GM19099 (cell line): Measurements from ENCODE around the gene SFXN2.

Source experiments
- POLR2A ChIP-seq: IDR thresholded peaks from 3 replicates; pipeline ENCODE4 v1.6.1; 2011; ENCODE audit warnings: low read depth; ENCODE audit not compliant: insufficient read length; ENCODE audit errors: extremely low read depth

SFXN2 gene

DNA sequence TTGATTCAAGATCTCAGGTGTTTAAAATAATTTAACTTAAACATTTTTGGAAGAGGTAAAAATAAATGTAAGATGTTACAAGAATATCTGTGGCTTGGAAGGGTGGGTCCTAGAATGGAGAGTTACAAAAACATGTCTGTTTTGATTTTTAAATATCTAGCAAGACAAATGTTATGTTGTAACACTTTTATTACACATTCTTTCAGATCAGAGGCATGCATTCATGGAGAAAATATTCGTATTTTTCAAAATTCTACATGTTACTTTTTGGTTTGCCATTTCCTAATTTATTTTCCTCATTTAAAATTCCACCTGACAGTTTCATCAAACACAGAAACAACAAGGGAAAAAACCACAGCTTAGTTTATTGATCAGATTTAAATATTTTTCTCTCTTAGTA is 39.3 kb downstream of the SFXN2 start:
- TF ChIP-seq POLR2A, result no peak

DNA sequence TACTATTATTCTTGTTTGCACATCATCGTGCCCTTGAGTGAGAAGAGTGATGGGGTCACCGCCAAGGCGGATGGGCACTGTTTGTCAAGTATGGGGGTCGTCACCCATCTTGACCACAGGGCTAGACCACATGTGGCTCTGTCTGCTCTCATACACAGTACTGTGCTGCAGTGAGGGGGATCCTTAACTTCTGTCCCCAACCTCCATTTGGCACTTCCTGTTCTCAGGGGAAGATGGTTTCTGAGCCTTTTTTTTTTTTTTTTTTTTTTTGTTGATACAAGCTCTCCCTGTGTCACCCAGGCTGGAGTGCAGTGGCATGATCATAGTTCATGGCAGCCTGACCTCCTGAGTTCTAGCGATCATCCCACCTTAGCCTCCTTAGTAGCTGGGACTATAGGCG is 42.9 kb downstream of the SFXN2 start:
- no peak for TF ChIP-seq POLR2A

DNA sequence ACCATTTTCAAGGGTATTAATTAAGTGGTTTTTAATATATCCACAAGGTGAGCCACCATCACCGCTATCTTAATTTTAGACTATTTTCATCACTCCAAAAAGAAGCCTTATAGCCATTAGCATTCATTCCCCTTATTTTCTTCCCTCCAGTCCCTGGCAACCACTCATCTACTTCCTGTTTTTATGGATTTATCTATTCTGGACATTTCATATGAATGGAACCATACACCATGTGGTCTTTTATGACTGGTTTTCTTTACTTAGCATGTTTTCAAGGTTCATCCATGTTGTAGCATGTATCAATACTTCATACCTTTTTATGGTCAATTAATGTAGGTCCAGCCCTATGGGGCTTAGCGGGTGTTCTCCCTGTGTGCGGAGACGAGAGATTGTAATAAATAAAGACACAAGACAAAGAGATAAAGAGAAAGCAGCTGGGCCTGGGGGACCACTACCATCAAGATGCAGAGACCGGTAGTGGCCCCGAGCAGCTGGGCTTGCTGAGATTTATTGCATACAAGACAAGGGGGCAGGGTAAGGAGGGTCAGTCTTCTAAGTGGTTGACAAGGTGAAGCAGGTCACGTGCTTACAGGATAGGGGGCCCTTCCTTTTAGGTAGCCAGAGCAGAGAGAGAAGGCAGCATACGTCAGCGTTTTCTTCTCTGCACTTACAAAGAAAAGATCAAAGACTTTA is 44.0 kb downstream of the SFXN2 start:
- TF ChIP-seq POLR2A, result no peak

DNA sequence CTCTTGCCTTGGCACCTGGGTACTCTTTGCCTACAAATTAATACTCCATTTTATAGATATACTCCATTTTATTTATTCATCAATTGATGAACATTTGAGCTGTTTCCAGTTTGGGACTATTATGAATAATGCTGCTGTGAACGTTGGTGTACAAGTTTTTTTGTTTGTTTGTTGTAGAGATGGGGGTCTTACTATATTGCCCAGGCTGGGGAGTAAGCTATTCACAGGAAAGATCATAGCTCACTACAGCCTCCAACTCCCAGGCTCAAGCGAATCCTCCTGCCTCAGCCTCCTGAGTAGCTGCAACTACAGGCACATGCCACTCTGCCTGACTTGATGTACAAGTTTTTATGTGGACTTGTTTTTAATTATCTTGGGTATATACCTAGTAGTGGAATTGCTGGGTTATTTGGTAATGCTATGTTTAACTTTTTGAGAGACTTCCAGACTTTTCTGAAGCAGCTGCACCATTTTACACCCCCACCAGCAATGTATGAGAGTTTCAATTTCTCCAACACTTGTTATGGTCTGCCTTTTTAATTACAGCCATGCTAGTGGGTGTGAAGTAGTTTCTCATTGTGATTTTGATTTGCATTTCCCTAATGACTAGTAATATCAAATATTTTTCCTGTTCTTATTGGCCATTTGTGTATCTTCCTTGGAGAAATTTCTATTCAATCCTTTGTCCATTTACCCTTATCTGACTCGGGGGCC is 45.2 kb downstream of the SFXN2 start:
- TF ChIP-seq POLR2A, result no peak

DNA sequence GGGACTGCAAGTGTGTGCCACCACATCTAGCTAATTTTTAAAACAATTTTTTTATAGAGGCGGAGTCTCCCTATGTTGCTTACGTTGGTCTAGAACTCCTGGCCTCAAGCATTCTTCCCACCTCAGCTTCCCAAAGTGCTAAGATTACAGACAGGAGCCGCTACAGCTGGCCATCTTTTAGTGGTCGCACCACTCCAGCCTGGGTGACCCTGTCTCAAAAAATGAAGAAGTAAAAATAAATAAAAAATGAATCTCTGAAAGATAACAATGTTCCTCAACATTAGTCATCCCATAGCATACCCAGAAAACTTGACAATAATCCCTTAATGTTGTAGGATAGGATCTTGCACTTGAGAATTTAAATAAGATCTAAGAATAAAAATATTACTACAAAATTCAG is 47.5 kb downstream of the SFXN2 start:
- no peak for TF ChIP-seq POLR2A

DNA sequence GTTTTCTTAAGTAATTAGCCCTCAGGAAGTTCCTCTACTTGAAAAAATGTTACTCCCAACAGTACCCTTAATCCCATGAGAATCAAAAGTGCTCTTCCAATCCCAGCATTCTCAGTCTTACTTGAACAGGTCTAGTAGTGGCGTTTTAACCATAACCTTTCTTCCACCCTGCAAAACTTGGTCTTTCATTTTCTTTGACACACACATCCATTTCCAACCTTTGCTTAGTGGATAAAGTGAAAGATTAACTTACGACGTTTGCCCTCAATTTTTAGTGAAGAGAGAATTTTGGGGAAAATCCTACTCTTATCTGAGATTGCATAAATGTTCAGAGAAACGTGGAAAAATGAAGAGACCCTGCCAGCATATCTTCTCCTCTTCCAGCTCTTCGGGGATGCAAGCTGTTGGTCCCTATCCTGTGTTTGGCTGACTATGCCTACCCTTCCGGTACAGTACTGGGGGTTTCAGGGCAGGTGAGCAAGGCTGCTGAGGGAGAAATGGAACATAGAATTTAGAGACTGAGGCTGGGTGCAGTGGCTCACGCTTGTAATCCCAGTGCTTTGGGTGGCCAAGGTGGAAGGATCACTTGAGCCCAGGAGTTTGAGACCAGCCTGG is 48.1 kb downstream of the SFXN2 start:
- no peak for TF ChIP-seq POLR2A

DNA sequence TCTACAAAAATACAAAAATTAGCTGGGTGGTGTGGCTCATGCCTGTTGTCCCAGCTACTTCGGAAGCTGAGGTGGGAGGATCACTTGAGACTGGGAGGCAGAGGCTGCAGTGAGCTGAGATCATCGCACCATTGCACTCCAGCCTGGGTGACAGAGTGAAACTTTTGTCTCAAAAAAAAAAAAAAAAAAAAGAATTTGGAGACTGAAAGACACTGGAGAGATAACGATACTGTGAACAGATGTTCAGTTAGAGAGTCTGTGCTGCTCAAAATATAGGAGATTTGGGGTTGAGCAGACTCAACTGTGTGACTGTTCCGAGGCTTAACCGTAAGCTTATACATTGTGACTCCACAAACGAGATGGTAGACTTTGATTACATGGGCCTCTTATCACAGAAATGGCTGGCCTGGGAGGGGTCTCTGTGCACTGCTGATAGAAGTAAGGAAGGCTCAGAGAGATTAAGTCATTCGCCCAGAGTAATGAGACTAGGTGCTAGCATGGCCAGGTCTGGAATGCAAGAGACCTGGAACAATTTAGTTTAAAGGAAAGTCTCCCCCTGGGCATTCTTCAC is 48.7 kb downstream of the SFXN2 start:
- no peak for TF ChIP-seq POLR2A

DNA sequence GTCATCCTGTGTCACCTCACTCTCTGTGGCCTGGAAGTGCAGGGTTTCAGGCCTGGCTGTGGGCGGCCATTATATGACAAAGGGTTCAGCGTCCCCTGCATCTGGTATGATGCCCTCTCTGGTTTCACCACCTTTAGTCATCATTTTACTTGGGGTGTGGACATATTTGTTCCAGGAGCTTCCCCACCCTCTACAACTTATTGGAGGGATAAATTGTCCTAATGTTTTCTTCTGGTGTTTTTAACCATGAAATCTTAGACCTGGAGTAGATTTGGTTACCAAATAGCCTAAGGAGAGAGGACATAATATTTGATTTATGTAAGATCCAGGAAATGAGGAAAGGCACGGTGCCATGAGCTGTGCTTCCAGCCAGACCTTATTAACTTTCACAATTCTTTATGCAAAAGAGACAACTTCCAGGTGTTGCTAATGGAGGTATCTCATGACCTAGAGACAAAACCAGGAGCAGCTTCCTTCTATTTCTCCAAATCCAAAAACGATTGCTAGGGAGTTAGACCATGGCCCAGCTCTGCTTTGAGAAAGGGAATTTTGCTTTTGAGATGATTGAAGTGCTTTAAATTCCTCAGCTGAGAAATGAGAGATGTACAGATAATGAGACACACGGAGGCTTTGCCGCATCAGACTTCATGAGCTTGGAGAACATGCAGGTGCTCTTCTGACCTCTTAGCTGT is 50.2 kb downstream of the SFXN2 start:
- TF ChIP-seq POLR2A, result no peak

DNA sequence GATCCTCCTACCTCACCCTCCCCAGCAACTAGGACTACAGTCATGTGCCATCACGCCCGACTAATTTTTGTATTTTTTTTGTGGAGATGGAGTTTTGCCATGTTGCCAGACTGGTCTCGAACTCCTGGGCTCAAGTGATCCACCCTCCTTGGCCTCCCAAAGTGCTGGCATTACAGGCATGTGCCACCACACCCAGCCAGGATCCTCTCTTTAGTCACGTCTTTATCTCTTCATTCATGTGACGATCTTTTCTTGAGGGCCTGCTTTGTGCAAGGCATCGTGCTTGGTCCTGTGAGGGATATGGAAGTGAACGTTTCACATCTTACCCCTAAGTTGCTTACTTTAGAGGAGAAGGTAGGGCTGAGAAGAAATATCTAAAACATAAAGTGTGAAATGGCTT is 50.9 kb downstream of the SFXN2 start:
- no peak for TF ChIP-seq POLR2A

DNA sequence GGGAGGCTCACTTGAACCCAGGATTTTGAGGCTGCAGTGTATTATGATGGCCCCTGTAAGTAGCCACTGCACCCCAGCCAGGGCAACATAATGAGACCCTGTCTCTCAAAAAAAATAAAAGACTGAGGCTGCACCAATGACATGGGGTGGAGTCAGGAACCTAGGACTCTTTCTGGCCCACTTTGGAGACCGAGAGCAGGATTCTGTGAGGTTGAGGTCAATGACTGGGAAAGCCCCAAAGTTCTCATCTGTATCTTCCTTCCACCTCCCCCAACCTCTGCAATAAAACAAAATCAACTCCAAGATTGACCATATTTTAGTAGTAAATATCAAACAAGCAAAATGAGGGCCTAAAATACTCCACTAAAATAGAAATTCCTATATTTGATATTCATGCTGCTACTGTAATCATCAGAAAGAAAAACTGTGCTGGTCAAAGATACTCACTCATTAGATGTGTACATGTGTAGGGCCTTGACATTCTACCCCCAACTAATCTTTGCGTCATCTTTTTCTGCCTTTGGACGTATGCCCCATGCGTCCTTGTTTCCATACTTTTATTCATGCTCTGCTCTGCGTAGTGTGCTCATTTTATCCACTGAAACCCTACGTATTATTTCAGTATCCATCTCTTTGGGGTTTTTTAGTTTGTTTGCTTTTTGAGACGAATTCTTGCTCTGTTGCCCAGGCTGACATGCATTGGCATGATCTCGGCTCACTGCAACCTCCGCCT is 53.2 kb downstream of the SFXN2 start:
- TF ChIP-seq POLR2A, result no peak

DNA sequence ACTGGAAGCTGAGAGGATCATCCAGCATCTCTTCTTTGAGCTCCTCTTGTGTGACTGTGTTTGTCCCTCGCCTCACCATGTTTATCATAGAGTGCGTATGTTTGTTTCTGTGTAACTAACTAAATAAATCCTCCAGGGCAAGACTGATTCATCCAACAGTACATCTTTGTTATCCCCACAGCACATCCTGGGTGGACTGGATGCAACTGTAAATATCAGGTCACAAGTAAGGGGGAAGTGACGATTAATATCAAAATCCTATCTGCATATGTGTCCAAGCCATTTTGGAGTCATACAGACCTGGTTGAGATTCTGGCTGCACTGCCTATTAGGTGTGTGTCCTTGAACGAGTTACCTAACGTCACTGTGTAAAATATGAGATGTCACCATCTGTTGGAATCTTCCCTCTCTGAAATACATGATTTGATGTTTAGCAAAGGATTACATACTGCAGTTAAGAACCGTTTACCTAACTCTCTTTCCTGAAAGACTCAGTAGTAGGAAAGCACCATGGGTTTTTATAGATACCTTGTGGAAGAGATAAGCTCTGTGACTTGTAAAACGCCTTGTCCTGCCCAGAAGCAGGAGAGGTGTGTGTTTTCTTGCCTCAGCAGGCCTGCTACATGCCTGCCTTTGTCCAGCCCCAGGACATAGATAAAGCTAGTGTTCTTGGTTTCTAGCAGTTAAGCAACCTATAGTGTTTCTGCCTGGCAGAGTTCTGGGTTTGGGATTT is 55.1 kb downstream of the SFXN2 start:
- TF ChIP-seq POLR2A, result no peak

DNA sequence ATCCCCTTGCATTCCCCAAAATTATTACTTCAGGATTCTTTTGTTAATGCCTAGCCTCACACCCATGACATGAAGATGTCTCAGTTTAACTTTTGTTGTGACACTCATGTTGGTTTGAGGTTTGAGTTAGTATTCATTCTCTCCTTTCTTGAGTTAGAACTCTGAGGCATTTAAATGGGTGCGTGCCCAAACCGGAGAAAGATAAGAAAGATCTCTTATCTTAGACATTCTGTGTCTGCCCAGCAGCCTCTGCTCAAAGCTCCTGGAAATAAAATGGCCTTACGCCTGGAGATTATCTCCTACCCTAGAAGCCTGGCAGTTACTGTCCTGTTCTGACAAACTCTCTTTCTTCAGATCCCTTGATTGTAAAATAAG is 55.7 kb downstream of the SFXN2 start:
- TF ChIP-seq POLR2A, result no peak

DNA sequence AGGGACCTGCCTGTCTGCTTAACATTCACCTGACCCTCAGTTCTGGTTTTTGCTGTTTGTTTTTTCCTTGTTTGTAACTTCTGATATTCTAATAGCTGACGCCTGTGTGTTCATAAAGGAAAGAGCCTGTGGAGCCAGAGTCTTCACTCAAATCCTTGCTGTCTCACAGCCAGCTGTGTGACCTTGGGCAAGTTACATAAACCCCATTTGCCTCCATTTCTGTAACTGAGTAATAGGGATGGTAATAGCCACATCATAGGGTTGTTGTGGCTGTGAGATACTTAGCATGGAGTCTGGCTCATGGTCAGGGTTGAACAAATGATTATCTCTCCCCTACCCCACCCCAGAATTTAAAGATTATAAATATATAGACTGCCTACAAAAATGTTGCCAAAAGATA is 56.4 kb downstream of the SFXN2 start:
- TF ChIP-seq POLR2A, result no peak

DNA sequence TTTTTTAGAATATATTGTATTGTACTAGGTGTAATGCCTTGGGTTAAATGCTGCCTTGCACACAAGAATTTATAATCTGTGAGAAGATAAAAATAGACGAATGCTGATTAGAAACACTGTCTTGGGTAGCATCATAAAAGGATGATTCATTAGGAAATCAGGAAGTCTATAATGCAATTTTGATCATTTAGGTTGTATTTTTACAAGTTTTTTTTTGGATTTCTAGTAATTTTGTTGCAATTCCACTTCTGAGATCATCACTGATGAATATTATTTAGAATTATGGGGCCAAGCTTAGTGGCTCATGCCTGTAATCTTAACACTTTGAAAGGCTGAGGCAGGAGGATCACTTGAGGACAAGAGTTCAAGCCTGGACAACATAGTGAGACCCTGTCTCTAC is 58.9 kb downstream of the SFXN2 start:
- no peak for TF ChIP-seq POLR2A
